ENCODE measurements around the gene MX1.

Gene MX1

DNA sequence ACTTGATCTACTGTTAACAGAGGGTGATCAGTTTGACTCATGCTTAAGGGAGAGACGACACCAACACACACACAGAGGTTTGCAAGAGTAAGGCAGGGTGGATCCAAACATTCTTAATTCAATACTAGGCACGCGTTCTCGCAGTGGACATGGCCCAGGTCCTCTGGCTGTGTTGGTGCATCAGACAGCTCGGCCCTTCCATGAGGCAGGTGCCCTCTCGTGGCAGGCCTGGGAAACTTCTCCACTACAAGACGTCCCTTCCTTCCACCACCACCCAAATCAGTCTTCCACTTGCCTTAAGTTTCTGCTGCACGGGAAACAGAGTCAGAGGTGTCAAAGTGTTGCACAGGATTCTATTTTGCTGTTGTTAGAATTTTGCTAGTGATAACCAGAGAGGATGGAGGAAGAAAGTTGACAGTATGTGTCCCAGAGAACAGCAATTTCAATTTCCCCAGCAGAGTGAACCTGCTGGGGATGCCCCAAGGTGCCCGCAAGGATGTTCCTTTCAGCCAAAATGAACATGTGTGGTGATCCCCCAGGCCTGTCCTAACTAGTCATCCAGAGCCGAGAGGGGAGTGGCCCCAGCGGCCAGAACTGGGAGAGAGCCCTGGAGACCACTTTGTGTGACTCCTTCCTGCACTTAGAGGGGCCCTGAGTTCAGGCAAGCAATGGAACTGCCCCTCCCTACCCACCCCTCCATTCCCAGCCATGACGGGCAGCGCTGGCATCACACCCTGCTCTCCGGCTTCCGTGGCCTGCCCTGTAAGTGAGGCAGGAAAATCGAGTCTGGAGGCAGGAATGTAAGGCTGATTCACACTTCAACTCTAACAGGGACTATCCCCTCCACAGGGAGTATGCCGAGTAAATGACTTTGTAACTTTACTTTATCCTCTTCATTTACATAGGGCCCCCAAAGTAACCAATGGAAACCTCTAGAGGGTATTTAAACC lies 34.8 kb downstream of the MX1 start:
- DNase-seq = peak; percentile 39

DNA sequence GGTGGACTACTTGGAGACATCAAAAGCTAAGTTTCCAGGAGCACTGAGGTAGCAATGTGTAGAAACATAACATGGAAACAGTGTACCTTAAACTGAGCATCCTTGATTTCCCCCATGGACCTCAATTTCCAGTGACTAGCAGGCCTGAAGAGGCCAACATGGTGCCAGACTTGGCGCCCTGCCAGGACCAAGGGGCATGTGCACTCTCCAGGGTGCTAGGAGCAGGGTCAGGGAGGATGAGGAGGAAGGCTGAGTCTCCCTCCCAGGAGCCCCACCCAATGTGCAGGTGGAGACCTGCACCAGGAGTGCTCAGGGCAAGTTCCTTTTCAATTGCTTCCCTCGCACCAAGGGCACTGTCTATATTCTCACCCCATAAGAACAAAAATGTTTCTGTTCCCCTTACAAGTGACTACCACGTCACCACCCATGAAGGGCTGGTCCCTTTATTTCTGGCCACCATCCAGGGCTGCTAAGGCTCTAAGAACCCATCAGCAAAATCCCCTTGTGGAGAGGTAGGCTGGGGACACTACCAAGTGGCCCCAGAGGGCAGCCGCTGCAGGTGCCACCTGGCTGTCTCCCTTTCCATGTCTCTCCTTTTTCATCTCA lies 39.2 kb downstream of the MX1 start:
- no peak for DNase-seq

DNA sequence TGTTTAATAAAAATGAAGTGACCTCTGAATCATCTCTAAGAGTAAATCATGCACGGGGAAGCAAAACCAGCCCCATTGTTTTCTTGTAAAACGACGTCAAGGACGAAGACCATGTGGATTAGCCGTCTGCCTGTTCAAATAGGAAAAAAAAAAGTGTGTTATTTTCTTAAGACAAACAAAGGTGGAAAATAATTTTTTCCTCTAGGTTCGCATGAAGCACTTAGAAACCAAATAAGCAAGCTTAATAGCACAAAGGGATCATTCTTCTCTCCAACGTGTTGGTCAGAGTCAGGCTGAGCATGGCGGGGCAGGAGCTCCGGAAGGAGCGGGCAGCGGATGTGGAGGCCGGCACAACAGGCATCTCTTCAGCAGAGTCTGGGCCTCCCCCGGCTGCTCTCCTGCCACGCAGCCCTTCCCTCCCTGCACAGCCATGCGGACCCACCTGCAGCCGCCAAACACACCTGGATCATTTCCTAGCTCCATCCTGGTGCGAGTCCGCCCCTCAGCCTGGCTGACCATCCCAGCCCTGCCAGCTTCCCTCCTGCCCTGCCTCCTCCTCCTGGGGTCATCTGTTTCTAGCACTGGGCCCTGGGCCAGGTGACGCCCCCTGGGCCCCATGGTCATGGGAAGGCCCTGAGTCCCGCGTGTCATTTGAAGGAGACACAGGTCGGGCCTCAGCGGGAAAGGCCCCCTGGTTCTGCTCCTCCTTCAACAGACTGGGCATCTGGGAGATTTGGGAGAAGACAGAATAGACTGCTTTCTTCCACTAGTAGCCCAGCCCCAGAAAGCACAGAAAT lies 40.2 kb downstream of the MX1 start:
- DNase-seq = no peak

DNA sequence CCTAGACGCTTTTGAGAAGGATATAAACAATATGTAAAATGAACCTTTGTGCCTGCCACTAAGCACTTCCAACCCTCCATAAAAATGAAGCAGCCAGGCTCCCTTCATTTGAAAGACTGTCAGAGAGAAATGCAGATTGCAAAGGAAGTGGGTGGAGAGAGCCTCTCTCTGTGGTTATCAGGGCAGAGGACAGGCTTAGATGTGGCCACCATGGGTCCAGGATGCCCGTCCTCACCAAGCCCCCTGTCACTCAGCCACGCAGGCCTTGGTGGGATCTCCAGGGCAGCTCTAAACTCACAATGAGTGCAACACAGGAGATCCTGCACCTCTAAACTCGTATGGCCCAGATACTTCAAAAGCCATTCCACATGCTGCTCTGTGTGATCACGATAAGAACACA lies 44.0 kb downstream of the MX1 start:
- DNase-seq = no peak

DNA sequence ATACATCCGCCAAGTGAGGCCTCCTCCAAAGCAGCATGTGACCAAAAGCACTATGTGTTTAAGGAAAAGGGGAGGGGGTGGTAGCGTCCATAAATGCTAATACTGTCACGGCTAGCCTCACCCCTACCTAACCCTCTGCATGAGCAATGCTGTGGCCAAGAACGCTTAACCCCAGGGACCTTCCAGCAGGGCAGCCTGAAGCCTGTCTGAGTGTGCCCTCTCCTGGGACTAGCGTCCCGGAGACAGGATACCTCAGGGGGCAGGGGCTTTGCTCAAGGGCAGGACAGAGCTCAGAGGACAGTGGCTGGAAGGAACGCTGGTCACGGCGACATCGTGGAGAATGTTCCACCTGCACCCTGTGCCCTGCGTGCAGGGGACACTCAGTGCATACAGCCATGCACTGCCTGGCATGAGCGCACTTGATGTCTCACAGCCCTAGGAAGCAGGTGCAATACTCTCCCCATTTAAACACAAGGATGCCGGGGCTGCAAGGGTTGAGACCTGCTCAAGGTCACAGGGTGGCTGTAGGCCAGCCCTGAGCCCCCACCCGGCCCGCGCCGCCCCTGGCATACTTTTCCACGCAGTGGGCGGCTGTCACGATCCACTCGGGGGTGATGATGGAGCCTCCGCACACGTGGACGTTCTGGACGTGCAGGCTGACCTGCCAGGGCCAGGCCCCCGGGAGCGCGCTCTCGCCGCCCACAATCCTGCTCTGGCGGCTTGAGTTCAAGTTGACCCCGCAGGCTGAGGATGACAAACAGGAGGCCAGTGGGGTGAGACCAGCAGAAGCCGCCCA lies 46.9 kb downstream of the MX1 start:
- DNase-seq = no peak

DNA sequence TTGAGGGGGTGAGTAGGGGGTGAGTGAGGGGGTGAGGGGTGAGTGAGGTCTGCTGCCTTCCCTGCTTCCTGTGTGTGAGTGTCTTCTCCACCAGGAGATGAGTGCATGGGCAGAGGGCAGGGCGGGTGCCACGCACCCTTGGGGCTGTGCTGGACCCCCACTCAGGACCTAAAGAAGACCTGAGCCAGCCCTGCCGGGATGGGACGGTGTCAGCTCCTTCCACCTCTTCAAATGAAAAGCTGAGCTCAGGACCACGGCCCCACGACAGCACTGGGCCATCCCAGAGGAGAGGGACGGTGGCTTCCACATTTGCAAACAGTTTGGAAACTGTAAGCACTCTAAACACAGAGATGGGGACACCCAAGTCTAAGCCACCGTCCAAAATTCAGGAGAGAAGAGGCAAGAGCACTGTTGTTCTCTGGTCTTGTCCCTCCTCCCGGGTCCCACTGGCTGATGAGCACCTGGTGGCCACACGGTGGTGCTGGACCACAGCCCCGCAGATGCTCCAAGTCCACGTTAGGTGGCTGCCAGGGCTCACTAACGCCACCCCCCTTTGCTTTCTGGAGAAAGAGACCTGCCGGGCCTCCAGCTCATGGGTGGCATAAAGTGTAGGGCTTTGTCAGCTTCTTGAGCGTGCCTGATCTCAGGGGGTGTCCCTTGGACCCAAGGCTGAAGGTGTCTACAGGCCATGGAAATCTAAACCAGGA lies 49.8 kb downstream of the MX1 start:
- no peak for DNase-seq

DNA sequence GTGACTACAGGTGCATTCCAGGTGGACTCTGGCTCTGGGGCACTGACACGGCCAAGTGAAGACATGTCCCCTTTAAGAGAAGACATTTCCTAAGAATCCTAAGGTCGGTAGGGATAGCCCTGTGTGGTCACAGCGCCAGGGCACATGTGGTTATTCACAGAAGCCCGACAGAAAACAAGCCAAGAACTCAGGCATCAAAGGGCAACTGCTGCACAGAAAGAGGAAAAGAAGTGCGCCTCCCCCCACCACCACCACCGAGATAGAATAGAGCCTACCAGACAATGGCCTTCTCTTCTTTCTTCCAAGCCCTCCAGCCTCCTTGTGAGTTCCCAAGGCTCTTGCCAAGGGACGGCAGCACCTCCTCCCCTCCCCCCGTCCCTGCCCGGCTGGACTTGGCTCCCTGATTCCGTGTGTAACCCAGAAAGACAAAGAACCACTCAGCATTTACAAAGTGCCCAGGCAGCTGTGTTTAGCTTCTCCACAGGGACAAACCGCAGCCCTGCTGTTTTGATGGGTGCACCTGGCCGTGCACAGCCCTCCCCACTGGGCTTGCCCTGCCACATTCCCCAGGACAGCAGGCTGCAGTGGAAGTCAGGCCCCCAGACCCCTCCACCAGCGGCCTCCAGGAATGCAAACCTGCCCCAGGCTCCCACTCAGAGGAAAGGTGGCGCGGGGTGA lies 51.7 kb downstream of the MX1 start:
- no peak for DNase-seq

DNA sequence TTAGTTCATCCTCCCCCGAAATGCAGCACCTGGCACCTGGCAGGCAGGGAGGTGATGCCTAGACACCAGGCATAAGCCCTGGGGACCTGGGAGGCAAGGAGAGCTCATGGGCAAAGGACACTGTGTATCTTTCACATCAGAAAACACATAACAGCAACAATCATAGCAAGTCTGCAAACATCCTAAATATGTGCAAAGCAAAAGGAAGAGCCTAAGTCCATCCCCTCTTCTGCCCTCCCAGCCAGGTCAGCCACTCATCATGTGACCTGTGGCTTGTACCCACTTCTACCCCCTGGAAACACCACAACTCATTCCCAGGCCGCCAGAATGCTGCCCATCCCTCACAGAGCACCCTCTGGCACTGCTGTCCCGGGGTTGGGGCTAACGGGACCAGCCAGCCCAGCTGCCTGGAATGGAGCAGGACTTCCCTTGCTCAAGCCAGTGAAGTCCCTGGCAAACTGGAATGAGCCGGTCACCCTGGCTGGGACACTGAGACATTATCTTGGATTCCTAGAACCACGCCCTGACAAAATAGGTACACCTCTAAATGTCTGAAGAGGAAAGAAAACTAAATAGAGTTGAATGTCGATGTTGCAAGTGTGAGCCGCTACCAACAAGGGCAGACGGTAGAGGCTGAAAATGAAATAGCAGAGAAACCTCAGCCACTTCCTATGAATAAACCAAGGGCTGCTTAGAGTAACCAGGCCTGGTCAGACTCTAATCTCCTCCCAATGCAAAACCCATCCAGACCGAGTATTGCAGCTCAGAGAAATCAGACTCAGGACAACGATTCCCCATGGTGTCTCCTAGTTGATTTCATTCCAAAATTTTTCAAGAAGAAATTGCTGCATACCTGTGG lies 52.5 kb downstream of the MX1 start:
- no peak for DNase-seq

DNA sequence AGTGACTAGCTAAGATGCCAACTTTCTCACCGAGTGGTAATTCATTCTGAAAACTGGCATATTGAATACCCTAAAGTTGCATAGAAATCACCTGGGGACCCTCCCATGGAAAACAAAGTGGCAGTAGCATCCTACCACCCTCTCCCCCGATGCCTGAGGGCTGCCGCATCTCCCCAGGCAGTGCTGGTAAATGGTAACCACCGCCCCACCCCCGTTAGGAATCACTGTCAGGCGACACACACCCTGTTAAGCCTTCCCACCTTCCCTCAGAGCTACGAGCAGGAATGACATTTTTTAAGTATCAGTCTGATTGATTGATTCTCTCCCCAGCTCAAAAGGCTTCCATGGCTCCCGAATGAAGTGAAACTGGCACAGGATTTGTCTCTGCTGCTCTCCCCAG lies 53.6 kb downstream of the MX1 start:
- DNase-seq = no peak

DNA sequence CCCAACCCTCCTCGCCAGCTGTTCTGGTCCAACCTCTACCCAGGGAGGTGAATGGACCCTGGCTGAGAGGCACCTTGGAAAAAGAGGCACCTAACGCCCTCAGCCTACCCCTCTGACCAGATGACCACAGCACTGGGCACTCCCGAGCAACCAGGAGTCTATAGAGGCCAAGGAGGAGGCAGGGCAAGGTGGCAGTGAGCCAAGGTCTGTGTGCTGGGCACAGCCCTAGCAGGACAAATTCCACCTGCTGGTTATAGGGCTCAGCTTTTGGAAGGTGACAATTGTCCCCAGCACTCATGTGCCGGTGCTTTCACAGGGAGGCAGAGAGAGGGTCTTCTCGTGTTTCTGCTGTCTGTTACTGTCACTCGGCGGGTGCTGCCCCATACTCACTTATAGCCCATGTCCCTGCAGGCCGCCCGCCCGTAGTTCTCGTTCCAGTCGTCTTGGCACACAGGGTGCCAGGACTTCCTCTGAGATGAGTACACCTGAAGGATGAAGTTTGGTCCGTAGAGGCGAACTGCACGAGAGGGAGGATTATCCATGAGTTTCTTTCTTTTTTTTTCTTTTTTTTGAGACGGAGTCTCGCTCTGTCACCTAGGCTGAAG lies 54.1 kb downstream of the MX1 start:
- DNase-seq = no peak

DNA sequence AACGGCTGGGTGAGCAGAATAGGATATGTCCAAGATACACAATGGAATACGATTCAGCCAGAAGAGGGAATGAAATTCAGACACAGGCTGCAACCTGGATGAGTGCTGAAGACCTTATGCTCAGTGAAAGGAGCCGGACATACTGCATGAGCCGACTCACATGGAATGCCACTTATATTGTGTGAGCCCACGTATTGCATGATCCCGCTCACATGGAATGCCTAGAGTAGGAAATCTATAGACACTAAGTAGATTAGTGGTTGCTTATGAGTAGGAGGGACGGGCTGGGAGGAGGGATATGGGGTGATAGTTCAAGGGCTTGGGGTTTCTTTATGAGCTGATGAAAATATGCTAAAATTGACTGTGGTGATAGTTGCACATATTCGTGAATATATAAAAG lies 55.2 kb downstream of the MX1 start:
- no peak for DNase-seq

DNA sequence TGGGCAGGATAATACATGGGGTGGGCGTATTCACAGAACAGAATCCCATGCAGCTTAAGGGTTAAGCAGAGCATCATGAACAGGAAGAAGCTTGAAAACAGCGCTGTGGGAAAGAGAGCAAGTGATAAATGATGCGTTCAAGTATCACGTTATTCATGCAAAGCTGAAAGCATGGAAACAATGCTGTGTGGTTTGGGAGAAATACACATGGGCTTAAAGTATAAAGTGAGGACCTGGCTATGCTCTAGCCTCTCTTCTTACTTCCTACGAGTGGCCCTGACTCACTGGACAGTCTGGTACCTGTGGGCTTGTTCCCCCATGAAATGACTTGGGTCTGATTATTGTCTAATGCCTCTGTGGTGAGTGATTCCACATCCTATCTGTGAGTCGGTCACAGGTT lies 56.3 kb downstream of the MX1 start:
- DNase-seq = no peak

DNA sequence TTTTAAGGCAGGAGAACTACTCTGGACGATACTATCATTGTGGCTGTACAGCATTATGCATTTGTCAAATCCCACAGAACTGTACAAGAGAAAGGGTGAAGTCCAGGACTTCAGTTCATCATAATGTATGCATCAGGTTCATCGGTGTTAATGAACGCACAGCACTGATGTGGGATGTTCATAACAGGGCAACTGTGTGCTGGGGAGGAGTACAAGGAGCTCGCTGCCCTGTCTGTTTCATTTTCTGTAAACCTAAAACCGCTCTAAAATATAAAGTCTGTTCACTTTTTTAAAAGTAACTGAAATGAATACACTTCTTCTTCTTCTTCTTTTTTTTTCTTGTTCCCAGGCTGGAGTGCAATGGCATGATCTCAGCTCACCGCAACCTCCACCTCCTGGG lies 56.9 kb downstream of the MX1 start:
- DNase-seq = no peak

DNA sequence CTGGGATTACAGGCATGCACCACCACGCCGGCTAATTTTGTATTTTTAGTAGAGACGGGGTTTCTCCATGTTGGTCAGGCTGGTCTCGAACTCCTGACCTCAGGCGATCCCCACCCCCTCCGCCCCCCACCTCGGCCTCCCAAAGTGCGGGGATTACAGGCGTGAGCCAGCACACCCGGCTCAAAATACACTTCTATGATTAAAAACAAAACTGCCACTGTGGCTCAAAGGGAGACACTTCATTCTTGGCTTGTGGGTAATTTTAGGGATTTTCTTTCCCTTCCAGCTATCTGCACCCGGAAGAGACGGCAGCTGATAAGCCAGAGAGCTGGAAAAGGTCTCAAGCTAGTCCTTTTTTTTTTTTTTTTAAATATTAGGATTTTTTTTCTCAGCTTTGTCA lies 57.4 kb downstream of the MX1 start:
- no peak for DNase-seq

DNA sequence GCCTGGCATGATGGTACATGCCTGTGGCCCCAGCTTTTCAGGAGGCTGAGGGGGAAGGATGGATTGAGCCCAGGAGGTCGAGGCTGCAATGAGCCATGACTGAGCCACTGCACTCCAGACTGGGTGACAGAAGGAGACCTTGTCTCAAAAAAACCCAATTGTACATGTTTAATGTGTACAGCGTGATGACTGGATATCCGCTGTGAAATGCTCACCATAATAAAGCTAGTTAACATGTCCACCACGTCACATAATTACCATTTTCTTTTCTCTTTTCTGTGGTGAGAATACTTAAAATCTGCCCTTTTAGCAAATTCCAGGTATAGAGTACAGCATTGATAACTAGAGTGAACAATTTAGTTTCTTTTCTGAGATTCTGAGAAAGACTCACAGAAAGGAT lies 57.9 kb downstream of the MX1 start:
- DNase-seq = no peak

DNA sequence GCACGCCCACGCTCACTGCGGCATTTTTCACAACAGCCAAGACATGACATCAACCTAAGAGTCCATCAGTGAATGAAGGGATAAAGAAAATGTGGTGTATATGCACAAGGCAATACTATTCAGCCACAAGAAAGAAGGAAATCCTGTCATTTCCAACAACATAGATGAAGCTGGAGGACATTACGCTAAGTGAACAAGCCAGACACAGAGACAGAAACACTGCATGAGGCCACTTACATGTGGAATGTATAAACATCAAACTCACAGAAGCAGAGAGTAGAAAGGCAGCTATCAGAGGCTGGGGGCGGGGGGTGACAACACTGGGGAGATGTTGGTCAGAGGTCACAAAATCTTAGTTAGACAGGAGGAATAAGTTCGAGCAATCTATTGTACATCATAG lies 61.0 kb downstream of the MX1 start:
- DNase-seq = no peak

DNA sequence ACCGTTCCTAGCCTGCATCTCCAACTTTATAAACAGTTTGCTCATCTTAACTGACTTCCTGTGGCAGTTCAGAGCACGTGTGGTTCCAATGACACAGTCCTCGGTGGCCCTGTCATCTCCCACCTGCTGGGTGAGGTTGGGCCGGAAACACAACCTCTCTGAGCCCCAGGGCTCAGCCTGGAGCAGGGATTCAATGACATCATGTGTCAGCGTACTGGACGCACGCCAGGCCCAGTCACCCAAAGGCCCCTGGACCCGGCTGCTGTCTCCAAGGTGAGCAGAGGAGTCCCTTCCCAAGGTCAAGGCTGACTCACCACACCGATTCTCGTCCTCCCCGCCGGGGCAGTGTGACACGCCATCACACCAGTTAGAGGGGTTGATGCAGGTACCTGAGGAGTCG lies 62.0 kb downstream of the MX1 start:
- DNase-seq = no peak

DNA sequence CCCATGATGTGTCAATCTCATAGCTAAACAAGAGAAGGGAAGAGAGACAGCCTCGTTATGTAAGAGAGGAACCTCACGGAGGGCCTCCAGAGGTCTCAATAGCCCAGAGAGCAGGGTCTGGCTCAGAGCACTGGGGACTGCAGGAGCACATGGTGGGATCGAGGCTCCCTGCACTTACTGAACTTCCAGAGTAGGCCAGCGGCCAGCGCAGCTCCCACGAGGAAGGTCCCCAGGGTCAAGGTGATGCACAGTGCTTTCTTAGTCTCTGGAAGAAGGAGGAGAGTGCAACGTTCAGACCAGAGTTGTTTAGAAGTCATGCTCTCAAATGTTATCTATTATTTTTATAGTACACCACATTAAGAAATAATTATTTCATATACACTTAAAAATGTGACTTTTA lies 63.3 kb downstream of the MX1 start:
- DNase-seq = no peak

DNA sequence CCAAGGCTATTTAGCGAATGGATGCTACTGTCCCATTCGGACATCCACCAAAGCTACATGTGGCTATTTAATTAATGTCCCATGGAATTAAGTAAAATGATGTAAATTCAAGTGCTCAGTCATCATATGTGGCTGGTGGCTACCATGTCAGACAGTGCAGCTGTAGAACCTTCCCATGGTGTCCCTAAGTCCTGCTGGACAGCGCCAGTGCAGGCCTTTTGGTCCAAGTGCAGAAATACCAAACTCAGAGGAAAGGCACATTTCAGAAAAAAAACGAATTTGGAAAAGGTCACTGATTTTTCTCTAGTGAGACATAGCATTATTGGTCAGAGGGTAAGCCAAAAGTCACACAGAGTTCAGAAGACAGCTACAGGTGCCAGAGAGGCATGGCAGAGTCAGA lies 64.3 kb downstream of the MX1 start:
- DNase-seq = no peak

DNA sequence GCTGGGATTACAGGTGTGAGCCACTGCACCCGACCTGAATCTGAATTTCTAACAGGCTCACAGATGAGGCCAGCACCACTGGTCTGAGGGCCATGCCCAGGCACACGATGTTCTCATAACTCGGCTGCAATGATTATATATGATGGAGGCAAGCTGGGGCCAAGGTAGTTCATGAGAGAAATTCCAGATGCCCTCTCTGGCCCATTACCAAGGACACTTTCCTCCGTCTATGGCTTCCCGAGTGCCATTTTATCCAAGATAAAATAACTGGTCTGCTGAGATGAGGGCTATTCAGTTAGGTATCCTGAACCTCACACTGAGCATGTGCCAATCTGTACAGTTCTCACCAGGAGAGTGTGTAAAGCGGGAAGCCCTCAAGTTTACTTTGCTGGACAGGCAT lies 65.4 kb downstream of the MX1 start:
- DNase-seq = no peak
